Measurements from ENCODE around the gene CHCHD3. TPM values are rescaled to one million over a fixed set of nuclear protein-coding genes. Genes with fewer than 3 reads are reported as not detected.

The CHCHD3 gene
- polyA plus RNA-seq, 3 donors, result 87.3 to 97.2 (median 93.0) TPM

- DNase-seq (ENCODE audit: low read depth in 3 of 3, low spot score in 2 of 3), result no peak
These were observed 250.9 kb downstream of the CHCHD3 start for GRCh38 chr7:132830941-132831340.

GRCh38 chr7:132828502-132828901 lies 253.4 kb downstream of the CHCHD3 start:
- no peak for DNase-seq (ENCODE audit: low read depth in 3 of 3, low spot score in 2 of 3)

GRCh38 chr7:132825932-132826835 lies 255.7 kb downstream of the CHCHD3 start:
- DNase-seq (ENCODE audit: low read depth in 3 of 3, low spot score in 2 of 3), result no peak

- no peak for DNase-seq (ENCODE audit: low read depth in 3 of 3, low spot score in 2 of 3)
These were observed 256.7 kb downstream of the CHCHD3 start for GRCh38 chr7:132825222-132825621.

- DNase-seq (ENCODE audit: low read depth in 3 of 3, low spot score in 2 of 3), result no peak
These were observed 262.2 kb downstream of the CHCHD3 start for GRCh38 chr7:132819648-132820047.

- no peak for DNase-seq (ENCODE audit: low read depth in 3 of 3, low spot score in 2 of 3)
These were observed 263.9 kb downstream of the CHCHD3 start for GRCh38 chr7:132817949-132818348.

GRCh38 chr7:132815696-132816311 lies 266.1 kb downstream of the CHCHD3 start:
- DNase-seq (ENCODE audit: low read depth in 3 of 3, low spot score in 2 of 3), result no peak

GRCh38 chr7:132815130-132815529 lies 266.8 kb downstream of the CHCHD3 start:
- DNase-seq (ENCODE audit: low read depth in 3 of 3, low spot score in 2 of 3), result no peak

GRCh38 chr7:132810561-132810960 lies 271.3 kb downstream of the CHCHD3 start:
- no peak for DNase-seq (ENCODE audit: low read depth in 3 of 3, low spot score in 2 of 3)

- no peak for DNase-seq (ENCODE audit: low read depth in 3 of 3, low spot score in 2 of 3)
These were observed 275.1 kb downstream of the CHCHD3 start for GRCh38 chr7:132806834-132807233.

- no peak for DNase-seq (ENCODE audit: low read depth in 3 of 3, low spot score in 2 of 3)
These were observed 276.1 kb downstream of the CHCHD3 start for GRCh38 chr7:132805766-132806165.

GRCh38 chr7:132804849-132805485 lies 276.9 kb downstream of the CHCHD3 start:
- no peak for DNase-seq (ENCODE audit: low read depth in 3 of 3, low spot score in 2 of 3)

- DNase-seq (ENCODE audit: low read depth in 3 of 3, low spot score in 2 of 3), result no peak
These were observed 281.4 kb downstream of the CHCHD3 start for GRCh38 chr7:132800522-132800921.

- no peak for DNase-seq (ENCODE audit: low read depth in 3 of 3, low spot score in 2 of 3)
These were observed 282.8 kb downstream of the CHCHD3 start for GRCh38 chr7:132799081-132799413.

- DNase-seq (ENCODE audit: low read depth in 3 of 3, low spot score in 2 of 3), result no peak
These were observed 284.7 kb downstream of the CHCHD3 start for GRCh38 chr7:132797152-132797551.

- DNase-seq (ENCODE audit: low read depth in 3 of 3, low spot score in 2 of 3), result no peak
These were observed 288.4 kb downstream of the CHCHD3 start for GRCh38 chr7:132793474-132793873.

GRCh38 chr7:132791036-132791435 lies 290.9 kb downstream of the CHCHD3 start:
- DNase-seq (ENCODE audit: low read depth in 3 of 3, low spot score in 2 of 3), result no peak

GRCh38 chr7:132790104-132790503 lies 291.8 kb downstream of the CHCHD3 start:
- DNase-seq (ENCODE audit: low read depth in 3 of 3, low spot score in 2 of 3), result no peak

GRCh38 chr7:132789281-132789680 lies 292.6 kb downstream of the CHCHD3 start:
- DNase-seq (ENCODE audit: low read depth in 3 of 3, low spot score in 2 of 3), result no peak

GRCh38 chr7:132785870-132786269 lies 296.0 kb downstream of the CHCHD3 start:
- DNase-seq (ENCODE audit: low read depth in 3 of 3, low spot score in 2 of 3), result peak in 1 of 3 donors; percentile 43

- no peak for DNase-seq (ENCODE audit: low read depth in 3 of 3, low spot score in 2 of 3)
These were observed 297.5 kb downstream of the CHCHD3 start for GRCh38 chr7:132784406-132784805.

- no peak for DNase-seq (ENCODE audit: low read depth in 3 of 3, low spot score in 2 of 3)
These were observed 298.1 kb downstream of the CHCHD3 start for GRCh38 chr7:132783824-132784223.

All from right renal cortex interstitium (tissue), 3 donors.